ENCODE measurements around the gene LAPTM5.

- TF ChIP-seq CTCF (IDR thresholded peaks at IDR 0.05): no peak
- no peak for TF ChIP-seq POLR2A (IDR thresholded peaks at IDR 0.05)
- TF ChIP-seq POLR2AphosphoS5 (IDR thresholded peaks at IDR 0.05): no peak
Observed at GRCh38 chr1:30744060-30744756, 13.4 kb downstream of the LAPTM5 start.
